Neuronal stem cell (in vitro differentiated cells): ENCODE data around the gene PARP8.

Source experiments
- DNase-seq: peaks from one replicate; pipeline ENCODE4 v3.0.0-alpha.2; 2013; ENCODE audit warnings: low spot score
- H2AFZ ChIP-seq: one replicate; pipeline ENCODE4 v1.6.1; 2013; ENCODE audit warnings: mild to moderate bottlenecking, low read length, inconsistent platforms
- H2AK5ac ChIP-seq: 2 replicates; pipeline ENCODE4 v1.6.1; 2013; ENCODE audit warnings: low read depth, mild to moderate bottlenecking, inconsistent platforms, low read length, moderate library complexity, mixed read lengths
- H2BK120ac ChIP-seq: 2 replicates; pipeline ENCODE4 v1.6.1; 2013; ENCODE audit warnings: low read depth, mild to moderate bottlenecking, inconsistent platforms, low read length, moderate library complexity, mixed read lengths
- H2BK12ac ChIP-seq: one replicate; pipeline ENCODE4 v1.6.1; 2013; ENCODE audit warnings: low read length, inconsistent platforms
- H2BK15ac ChIP-seq: 2 replicates; pipeline ENCODE4 v1.6.1; 2013; ENCODE audit warnings: mild to moderate bottlenecking, low read length, inconsistent platforms, mixed read lengths
- H2BK5ac ChIP-seq: one replicate; pipeline ENCODE4 v1.6.1; 2013; ENCODE audit warnings: inconsistent platforms, mild to moderate bottlenecking, low read length, moderate library complexity
- H3K14ac ChIP-seq: one replicate; pipeline ENCODE4 v1.6.1; 2013; ENCODE audit warnings: low read length, inconsistent platforms
- H3K18ac ChIP-seq: 2 replicates; pipeline ENCODE4 v1.6.1; 2013; ENCODE audit warnings: low read length, inconsistent platforms
- H3K23ac ChIP-seq: 2 replicates; pipeline ENCODE4 v1.6.1; 2013; ENCODE audit warnings: low read depth, mild to moderate bottlenecking, mixed read lengths, low read length, inconsistent platforms; ENCODE audit not compliant: poor library complexity
- H3K27ac ChIP-seq: replicated peaks from 3 replicates; pipeline ENCODE4 v1.5.1; 2013; ENCODE audit warnings: low read length, inconsistent platforms
- H3K27me3 ChIP-seq, 3 experiments: 2 replicates each; pipeline ENCODE4 v1.6.1; 2013; ENCODE audit warnings: low read length in 3 of 3, mild to moderate bottlenecking in 2 of 3, inconsistent platforms in 1 of 3, low read depth in 1 of 3, mixed read lengths in 1 of 3, moderate library complexity in 1 of 3; ENCODE audit not compliant: control insufficient read depth in 3 of 3, insufficient read depth in 3 of 3
- H3K36me3 ChIP-seq, 2 donors: replicated peaks in 1 of 2; 2 replicates each; pipeline ENCODE4 v1.6.1; 2013; ENCODE audit warnings: low read length in 2 of 2; ENCODE audit not compliant: control insufficient read depth in 2 of 2, insufficient read depth in 2 of 2
- H3K4ac ChIP-seq: 2 replicates; pipeline ENCODE4 v1.6.1; 2013; ENCODE audit warnings: inconsistent platforms, mild to moderate bottlenecking, low read length, moderate library complexity
- H3K4me1 ChIP-seq, 2 donors: 1 replicate in 1 of 2; 2 replicates in 1 of 2; pipeline ENCODE4 v1.6.1; 2013; ENCODE audit warnings: low read length in 2 of 2, low read depth in 1 of 2; ENCODE audit not compliant: control insufficient read depth in 2 of 2, insufficient read depth in 1 of 2
- H3K4me2 ChIP-seq: one replicate; pipeline ENCODE4 v1.6.1; 2013; ENCODE audit warnings: mild to moderate bottlenecking, low read length, inconsistent platforms; ENCODE audit not compliant: insufficient read depth, poor library complexity, severe bottlenecking
- H3K4me3 ChIP-seq, 2 donors: 2 replicates each; pipeline ENCODE4 v1.5.1; 2013; ENCODE audit warnings: low read length in 2 of 2, mild to moderate bottlenecking in 2 of 2, inconsistent platforms in 1 of 2, moderate library complexity in 1 of 2
- H3K79me1 ChIP-seq: one replicate; pipeline ENCODE4 v1.6.1; 2013; ENCODE audit warnings: low read depth, mild to moderate bottlenecking, inconsistent platforms, low read length, moderate library complexity
- H3K9ac ChIP-seq: one replicate; pipeline ENCODE4 v1.6.1; 2013; ENCODE audit warnings: mild to moderate bottlenecking, low read depth, low read length, inconsistent platforms; ENCODE audit not compliant: poor library complexity
- H3K9me3 ChIP-seq, 2 donors: replicated peaks in 1 of 2; 2 replicates each; pipeline versions ENCODE3 to v1.6.1; 2013; ENCODE audit warnings: low read length in 2 of 2, mild to moderate bottlenecking in 2 of 2, inconsistent platforms in 1 of 2, low read depth in 1 of 2, mixed read lengths in 1 of 2, moderate library complexity in 1 of 2; ENCODE audit not compliant: control insufficient read depth in 2 of 2, insufficient read depth in 1 of 2
- H4K8ac ChIP-seq: one replicate; pipeline ENCODE4 v1.6.1; 2013; ENCODE audit warnings: low read depth, mild to moderate bottlenecking, inconsistent platforms, low read length, moderate library complexity
- H4K91ac ChIP-seq: one replicate; pipeline ENCODE4 v1.6.1; 2013; ENCODE audit warnings: low read length, low read depth, mild to moderate bottlenecking, inconsistent platforms; ENCODE audit not compliant: poor library complexity
- WGBS, 2 donors: extraction: QIAGEN DNeasy Blood & Tissue Kit; methylation state at CpG; one replicate each; pipeline ENCODE4 v1.1.7; 2013; ENCODE audit warnings: missing lambda C conversion rate in 2 of 2, mixed read lengths in 1 of 2; ENCODE audit not compliant: insufficient read length in 2 of 2, insufficient replicate concordance in 1 of 2; ENCODE audit errors: extremely low coverage in 2 of 2; 5-methylcytosine and 5-hydroxymethylcytosine counted together

PARP8 gene

DNA sequence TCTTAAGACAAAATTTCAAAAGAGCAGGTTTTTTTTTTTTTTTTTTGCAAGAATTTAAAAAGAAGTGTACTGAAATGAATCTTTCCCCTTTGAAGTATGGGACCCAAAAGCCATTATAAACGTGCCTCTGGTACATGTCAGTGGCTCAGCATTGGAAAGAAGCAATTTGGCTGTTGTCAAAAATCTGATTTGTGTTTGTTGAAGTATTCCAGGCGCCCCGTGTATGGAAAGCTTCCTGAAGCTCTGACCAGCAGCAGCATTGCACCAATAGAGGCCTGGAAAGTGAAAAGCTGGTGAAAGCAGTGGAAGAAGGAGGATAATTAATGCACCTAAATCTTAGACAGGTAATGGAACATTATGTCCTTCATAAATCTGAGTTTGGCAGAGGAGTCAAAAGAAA is 215.0 kb downstream of the PARP8 start:
- no peak overlapping the region for H3K27ac ChIP-seq
- WGBS, 2 donors, result no CpG with 5 or more reads among the region's 3 CpGs
- no peak overlapping the region for H2BK15ac ChIP-seq
- no peak overlapping the region for H3K4me3 ChIP-seq
- no peak overlapping the region for H2BK12ac ChIP-seq
- H3K14ac ChIP-seq, result no peak overlapping the region
- no peaks in the 10 kb centered on the region for H3K27me3 ChIP-seq
- no peaks in the 10 kb centered on the region for H3K9me3 ChIP-seq
- no peak overlapping the region for H3K23ac ChIP-seq
- no peak overlapping the region for H2BK5ac ChIP-seq
- no peaks in the 10 kb centered on the region for H3K79me1 ChIP-seq
- no peak overlapping the region for H3K18ac ChIP-seq
- no peak overlapping the region for H2BK120ac ChIP-seq
- no peak overlapping the region for H3K4ac ChIP-seq
- DNase-seq, result no peak
- H3K4me1 ChIP-seq, result no peaks in the 10 kb centered on the region
- no peaks in the 10 kb centered on the region for H3K36me3 ChIP-seq
- no peak overlapping the region for H3K4me2 ChIP-seq
- no peak overlapping the region for H2AK5ac ChIP-seq
- H3K9ac ChIP-seq, result no peak overlapping the region
- no peak overlapping the region for H4K8ac ChIP-seq
- H2AFZ ChIP-seq, result no peak overlapping the region
- H4K91ac ChIP-seq, result no peak overlapping the region

DNA sequence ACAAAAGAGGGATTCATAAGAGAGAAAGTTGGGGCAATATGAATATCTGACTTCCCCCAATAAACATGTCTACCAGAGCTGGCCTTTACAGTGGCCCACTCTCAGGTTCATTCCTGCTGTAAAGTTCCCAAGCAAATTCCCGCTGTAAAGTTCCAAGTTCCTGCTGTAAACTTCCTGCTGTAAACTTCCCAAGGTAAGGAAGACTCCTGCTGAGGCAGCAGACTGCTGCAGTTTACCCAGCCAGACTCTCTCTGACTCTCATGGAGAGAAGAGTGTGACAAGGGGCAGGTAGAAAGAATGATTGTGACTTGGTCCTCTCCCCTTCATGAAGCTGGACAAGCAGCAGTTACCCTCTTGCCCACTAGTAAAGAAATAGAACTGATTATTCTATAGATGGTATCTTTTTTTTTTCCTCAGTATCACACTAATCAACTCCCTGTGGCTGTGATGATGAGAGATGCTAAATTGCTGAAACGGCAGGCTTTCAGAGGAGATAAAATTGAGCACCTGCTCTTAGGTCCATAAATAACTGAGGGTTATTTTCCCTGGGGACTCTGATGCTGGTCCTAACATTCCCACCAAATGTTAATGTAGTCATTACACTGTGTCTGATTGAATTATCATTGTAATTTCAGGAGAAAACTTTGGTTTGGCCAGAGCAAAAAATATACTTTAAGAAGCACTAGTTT is 220.4 kb downstream of the PARP8 start:
- Histone ChIP-seq H2AK5ac (no peak overlapping the region), H4K91ac (no peak overlapping the region), H3K36me3 (no peaks in the 10 kb centered on the region), H3K4ac (no peak overlapping the region), H3K23ac (no peak overlapping the region), H2BK12ac (no peak overlapping the region), H2BK15ac (no peak overlapping the region), H3K27ac (no peak overlapping the region), H2AFZ (no peak overlapping the region), H3K4me3 (no peak overlapping the region), H3K9ac (no peak overlapping the region), H3K14ac (no peak overlapping the region), H3K4me2 (no peak overlapping the region), H3K9me3 (no peaks in the 10 kb centered on the region), H3K4me1 (no peaks in the 10 kb centered on the region), H3K18ac (no peak overlapping the region), H2BK5ac (no peak overlapping the region), H3K27me3 (no peaks in the 10 kb centered on the region), H3K79me1 (no peaks in the 10 kb centered on the region), H2BK120ac (no peak overlapping the region), H4K8ac (no peak overlapping the region)
- WGBS, 2 donors, result no CpG with 5 or more reads among the region's 2 CpGs
- no peak for DNase-seq

DNA sequence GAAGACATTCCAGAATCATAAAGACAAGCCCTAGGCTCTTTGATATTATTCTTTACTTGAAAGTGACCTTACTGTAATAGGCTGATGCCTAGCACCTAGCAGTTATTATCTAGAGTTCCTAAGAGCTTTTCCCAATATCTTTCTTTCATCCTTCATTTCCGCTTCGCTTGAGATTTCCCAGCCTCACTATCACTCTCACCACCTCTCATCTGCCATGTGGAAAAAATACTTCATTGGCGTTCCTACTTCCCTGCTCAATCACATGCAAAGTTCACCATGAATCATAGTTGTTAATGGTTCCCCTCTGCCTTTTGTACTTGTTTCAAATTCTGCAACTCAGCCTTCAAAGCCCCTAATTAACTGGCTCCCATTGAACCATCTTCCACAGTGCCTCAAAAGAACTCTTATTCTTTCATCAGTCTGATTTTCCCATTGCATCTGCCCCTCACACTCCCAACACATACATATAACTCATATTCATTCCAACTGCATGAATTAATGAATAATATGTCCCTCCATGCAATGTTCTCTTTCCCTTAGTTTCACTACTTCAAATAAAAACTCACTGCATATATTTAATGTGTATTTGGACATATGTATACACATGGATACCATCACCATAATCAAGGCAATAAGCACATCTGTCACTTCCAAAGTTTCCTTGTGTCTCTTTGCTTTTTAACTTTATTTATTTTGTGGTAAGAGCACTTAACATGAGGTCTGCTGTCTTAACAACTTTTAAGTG is 221.6 kb downstream of the PARP8 start:
- Histone ChIP-seq H2BK15ac (no peak overlapping the region), H3K9ac (no peak overlapping the region), H4K91ac (no peak overlapping the region), H3K9me3 (no peaks in the 10 kb centered on the region), H3K79me1 (no peaks in the 10 kb centered on the region), H3K27me3 (no peaks in the 10 kb centered on the region), H3K27ac (no peak overlapping the region), H3K23ac (no peak overlapping the region), H3K14ac (no peak overlapping the region), H2BK12ac (no peak overlapping the region), H2BK120ac (no peak overlapping the region), H3K4me1 (no peaks in the 10 kb centered on the region), H3K4me2 (no peak overlapping the region), H2AK5ac (no peak overlapping the region), H2BK5ac (no peak overlapping the region), H3K4ac (no peak overlapping the region), H3K4me3 (no peak overlapping the region), H2AFZ (no peak overlapping the region), H3K36me3 (no peaks in the 10 kb centered on the region), H3K18ac (no peak overlapping the region), H4K8ac (no peak overlapping the region)
- no CpG with 5 or more reads among the region's 3 CpGs for WGBS, 2 donors
- DNase-seq, result no peak

DNA sequence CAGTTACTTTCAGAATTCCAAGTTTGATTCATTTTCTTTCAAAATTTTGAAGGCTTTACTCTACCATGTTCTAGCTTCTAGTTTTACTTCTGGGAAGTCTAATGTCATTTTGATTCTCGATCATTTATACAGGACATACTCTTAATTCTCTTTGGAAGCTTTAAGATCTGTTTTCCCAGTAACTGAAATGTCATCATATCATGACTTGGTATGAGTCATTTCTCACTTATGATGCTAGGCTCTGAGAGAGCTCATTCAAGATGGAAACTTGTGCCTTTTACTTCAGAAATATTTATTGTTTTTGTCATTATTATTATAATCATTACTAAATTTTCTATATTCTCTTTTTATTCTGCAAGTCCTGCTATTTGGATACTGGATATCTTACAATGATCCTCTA is 222.3 kb downstream of the PARP8 start:
- no CpG with 5 or more reads among the region's 1 CpG for WGBS, 2 donors
- Histone ChIP-seq H3K27ac (no peak overlapping the region), H3K9me3 (no peaks in the 10 kb centered on the region), H2AK5ac (no peak overlapping the region), H3K4ac (no peak overlapping the region), H3K4me3 (no peak overlapping the region), H3K9ac (no peak overlapping the region), H3K4me2 (no peak overlapping the region), H3K36me3 (no peaks in the 10 kb centered on the region), H2AFZ (no peak overlapping the region), H3K23ac (no peak overlapping the region), H2BK120ac (no peak overlapping the region), H3K4me1 (no peaks in the 10 kb centered on the region), H2BK15ac (no peak overlapping the region), H2BK12ac (no peak overlapping the region), H3K18ac (no peak overlapping the region), H3K79me1 (no peaks in the 10 kb centered on the region), H4K8ac (no peak overlapping the region), H2BK5ac (no peak overlapping the region), H4K91ac (no peak overlapping the region), H3K27me3 (no peaks in the 10 kb centered on the region), H3K14ac (no peak overlapping the region)
- no peak for DNase-seq
